AML-193 (cell line): Measurements from ENCODE around the gene CCDC8.
"Not testable (repeated sequence)": the region's sequence is repeated elsewhere in the genome, so short reads cannot be mapped to it uniquely, and the experiment has no call there.

Experiments
- DNase-seq, 2 experiments: peaks; one replicate each; lab custom pipeline; 2025; lab: John Stamatoyannopoulos, UW

CCDC8 gene

GRCh38 chr19:46428239-46429135 is 15.1 kb upstream of the CCDC8 start, which contains the start of gene PNMA8C:
PNMA8C (minus strand) TSS chr19:46428936; CDS start chr19:46428359, 577 bp downstream.
- DNase-seq, result no peak

- no peak for DNase-seq
Observed at GRCh38 chr19:46427518-46428045, 14.2 kb upstream of the CCDC8 start.

GRCh38 chr19:46426506-46427162 is 13.3 kb upstream of the CCDC8 start:
- DNase-seq, result no peak

GRCh38 chr19:46426035-46426505 is 12.7 kb upstream of the CCDC8 start:
- DNase-seq, result no peak

GRCh38 chr19:46423188-46423587 is 9.8 kb upstream of the CCDC8 start:
- no peak for DNase-seq

- no peak for DNase-seq
Observed at GRCh38 chr19:46422344-46422743, 9.0 kb upstream of the CCDC8 start.

GRCh38 chr19:46420056-46420455 is 6.7 kb upstream of the CCDC8 start:
- no peak for DNase-seq

- DNase-seq, result not testable (repeated sequence)
Observed at GRCh38 chr19:46415804-46416709, 2.7 kb upstream of the CCDC8 start.

- DNase-seq, result not testable (repeated sequence)
Observed at GRCh38 chr19:46414899-46415298, 1.5 kb upstream of the CCDC8 start.

- DNase-seq, result no peak
Observed at GRCh38 chr19:46412650-46413261, 608 bp downstream of the CCDC8 start.

GRCh38 chr19:46411925-46412649 is 1.3 kb downstream of the CCDC8 start:
- no peak for DNase-seq

GRCh38 chr19:46411088-46411924 is 2.1 kb downstream of the CCDC8 start:
- no peak for DNase-seq

- no peak for DNase-seq
Observed at GRCh38 chr19:46410205-46411087, 2.9 kb downstream of the CCDC8 start.

GRCh38 chr19:46409191-46409590 is 4.2 kb downstream of the CCDC8 start:
- DNase-seq, result no peak

- DNase-seq, result no peak
Observed at GRCh38 chr19:46408664-46409039, 4.7 kb downstream of the CCDC8 start.

GRCh38 chr19:46407856-46408663 is 5.3 kb downstream of the CCDC8 start:
- DNase-seq, result no peak

- no peak for DNase-seq
Observed at GRCh38 chr19:46406976-46407375, 6.4 kb downstream of the CCDC8 start.
